GM12892 (cell line): ENCODE data around the gene EPN3.

ENCODE experiments used
- POLR2A ChIP-seq: IDR thresholded peaks from 2 replicates; pipeline ENCODE4 v1.6.1; 2011; ENCODE audit warnings: low read depth, low read length, control low read depth
- POLR2AphosphoS5 ChIP-seq: IDR thresholded peaks from 2 replicates; pipeline ENCODE4 v1.6.1; 2011; ENCODE audit warnings: low read depth, low read length, control low read depth
- TAF1 ChIP-seq: IDR thresholded peaks from 2 replicates; pipeline ENCODE4 v1.6.1; 2011; ENCODE audit warnings: low read depth, mild to moderate bottlenecking, control low read depth, low read length, borderline replicate concordance

GRCh38 chr17:50580646-50581045 lies 48.1 kb downstream of the EPN3 start:
- no peak for TF ChIP-seq TAF1
- no peak for TF ChIP-seq POLR2A
- TF ChIP-seq POLR2AphosphoS5, result no peak
